ENCODE data around the gene NSMCE1.

NSMCE1 gene

GRCh38 chr16:27314161-27314723 lies 45.7 kb upstream of the NSMCE1 start:
- H3K4me3 ChIP-seq (ENCODE audit: low read length), result peak overlapping the region; percentile 72
- DNase-seq (ENCODE audit: low read depth), result no peak
- TF ChIP-seq CTCF (conservative IDR thresholded peaks at IDR 0.05; ENCODE audit: low read depth, low read length), result no peak

- H3K4me3 ChIP-seq (ENCODE audit: low read length), result peak within 1 kb of the TSS; percentile 72
- no peak for DNase-seq (ENCODE audit: low read depth)
- no peak for TF ChIP-seq CTCF (conservative IDR thresholded peaks at IDR 0.05; ENCODE audit: low read depth, low read length)
Measured at GRCh38 chr16:27313422-27314160, 45.0 kb upstream of the NSMCE1 start, which contains the start of gene IL4R. Gene IL4R, plus strand, starts transcription at chr16:27313974. Its CDS starts 26,230 bp downstream, at chr16:27340204.

- TF ChIP-seq CTCF (conservative IDR thresholded peaks at IDR 0.05; ENCODE audit: low read depth, low read length), result no peak
- H3K4me3 ChIP-seq (ENCODE audit: low read length), result peak overlapping the region; percentile 72
- no peak for DNase-seq (ENCODE audit: low read depth)
Measured at GRCh38 chr16:27312580-27313421, 44.2 kb upstream of the NSMCE1 start.

- H3K4me3 ChIP-seq (ENCODE audit: low read length), result no peak overlapping the region
- no peak for DNase-seq (ENCODE audit: low read depth)
- TF ChIP-seq CTCF (conservative IDR thresholded peaks at IDR 0.05; ENCODE audit: low read depth, low read length), result no peak
Measured at GRCh38 chr16:27311897-27312303, 43.3 kb upstream of the NSMCE1 start.

- no peak for TF ChIP-seq CTCF (conservative IDR thresholded peaks at IDR 0.05; ENCODE audit: low read depth, low read length)
- DNase-seq (ENCODE audit: low read depth), result no peak
Measured at GRCh38 chr16:27311448-27311830, 42.9 kb upstream of the NSMCE1 start.

GRCh38 chr16:27310576-27311447 lies 42.2 kb upstream of the NSMCE1 start:
- no peak for TF ChIP-seq CTCF (conservative IDR thresholded peaks at IDR 0.05; ENCODE audit: low read depth, low read length)
- no peak for DNase-seq (ENCODE audit: low read depth)
- no peak overlapping the region for H3K4me3 ChIP-seq (ENCODE audit: low read length)

More at GRCh38 chr16:27311448-27311830, 42.9 kb upstream of the NSMCE1 start:
- H3K4me3 ChIP-seq (ENCODE audit: low read length), result no peak overlapping the region

Data from retinal pigment epithelial cell (primary cell).